ENCODE measurements around the gene DGKQ. TPM values are rescaled to one million over a fixed set of nuclear protein-coding genes. Genes with fewer than 3 reads are reported as not detected.

Gene DGKQ
- total and polyA plus RNA-seq, 2 of the 8 experiments (the other 6 are each of a cell fraction or from before 2014, with no cell fraction given) = 7.3 to 9.7 TPM

DNA sequence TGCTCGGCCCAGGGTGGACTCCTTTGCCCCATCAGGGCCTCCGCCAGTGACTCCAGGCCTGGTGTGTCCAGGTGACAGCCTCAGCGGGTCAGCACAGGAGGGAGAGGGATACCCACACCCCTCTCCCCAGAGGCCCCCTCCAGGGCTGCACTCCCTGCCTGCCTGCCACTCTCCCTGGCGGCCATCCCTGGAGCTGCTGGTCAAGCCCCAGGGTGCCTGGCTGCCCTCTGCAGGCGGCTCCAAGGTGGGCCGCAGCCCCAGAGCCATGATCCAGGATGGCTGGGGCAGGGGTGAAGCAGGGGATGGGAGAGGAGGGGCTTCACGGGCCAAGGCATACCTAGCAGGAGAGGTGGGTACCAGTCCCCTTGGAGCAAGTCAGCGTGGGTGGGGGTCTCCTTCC, 41.8 kb upstream of the DGKQ start:
- peaks cover 5 to 20% of the 10 kb centered on the region in 2 experiments for H4K20me1 ChIP-seq (replicated peaks in 1 of 2; ENCODE audit: control insufficient read depth in 1 of 2, insufficient read depth in 2 of 2, low read length in 2 of 2)
- peaks cover 9 to 16% (median 12%) of the 10 kb centered on the region in 4 experiments for H3K27me3 ChIP-seq (replicated peaks in 1 of 4; ENCODE audit: control insufficient read depth in 3 of 4, extremely low read depth in 1 of 4, insufficient read depth in 3 of 4, low read length in 3 of 4)
- H3K14ac ChIP-seq (ENCODE audit: insufficient read length) = no peak overlapping the region
- no peak overlapping the region for H3K27ac ChIP-seq (ENCODE audit: low read depth, low read length)
- ChIA-PET CTCF (ENCODE audit: partially characterized antibody) (interaction anchor here (1.4 kb wide), 1 partner anchor 12 kb away, joined by 3 read pairs; no protein-coding TSS in a partner anchor), POLR2A (ENCODE audit: partially characterized antibody) (interaction anchor here (1.3 kb wide), 1 partner anchor 13 kb away, joined by 3 read pairs; no protein-coding TSS in a partner anchor)
- TF ChIP-seq CTCF (IDR thresholded peaks at IDR 0.05; ENCODE audit: control extremely low read depth in 1 of 3, insufficient read depth in 1 of 3, low read depth in 1 of 3, low read length in 3 of 3) (peak in 2 of 3 experiments; percentile 9 to 48; a peak in 3 of 4 replicates), BRCA1 (IDR thresholded peaks at IDR 0.05; ENCODE audit: low read depth, low read length) (no peak)
- no peak overlapping the region for H2BK20ac ChIP-seq (ENCODE audit: low read length)
- no peaks in the 10 kb centered on the region for H3K9me3 ChIP-seq (ENCODE audit: insufficient read depth in 2 of 2, low read depth in 1 of 2, low read length in 1 of 2)
- 89% methylated on average over 7 of the region's 8 CpGs; no CpG with 5 or more reads in 1 of the 2 experiments for WGBS, 2 experiments (ENCODE audit: extremely low coverage in 1 of 2, insufficient coverage in 1 of 2, insufficient read length in 1 of 2, insufficient replicate concordance in 2 of 2, low coverage in 1 of 2, low lambda C conversion rate in 2 of 2, missing lambda C conversion rate in 1 of 2)
- H3K4me2 ChIP-seq (ENCODE audit: insufficient read depth in 1 of 2, low read depth in 2 of 2, low read length in 2 of 2) = no peak overlapping the region
- no peak overlapping the region for H3K9ac ChIP-seq (replicated peaks in 1 of 4; ENCODE audit: extremely low read depth in 1 of 4, low read depth in 3 of 4, low read length in 3 of 4)
- no peak overlapping the region for H2AFZ ChIP-seq (ENCODE audit: low read length)
- H2BK120ac ChIP-seq (replicated peaks; ENCODE audit: low read depth, low read length) = no peak overlapping the region
- H3K4me3 ChIP-seq (ENCODE audit: extremely low read depth in 1 of 4, insufficient read depth in 2 of 4, low read depth in 3 of 4, low read length in 4 of 4) = no peak overlapping the region
- H2BK5ac ChIP-seq (ENCODE audit: low read depth, low read length) = peak overlapping the region; percentile 24; the same call in 1 of the 2 replicates
- no peak overlapping the region for H2BK12ac ChIP-seq (ENCODE audit: low read depth, low read length)
- no peak overlapping the region for H2BK15ac ChIP-seq (ENCODE audit: low read length)
- no peak for DNase-seq (ENCODE audit: low read depth in 1 of 2, low spot score in 2 of 2)
- peaks cover 0 to 9% (median 5%) of the 10 kb centered on the region in 4 experiments; a peak in 5 of 7 replicates for H3K4me1 ChIP-seq (replicated peaks in 1 of 4; ENCODE audit: control insufficient read depth in 3 of 4, insufficient read depth in 4 of 4, low read length in 3 of 4)
- H4K91ac ChIP-seq (replicated peaks; ENCODE audit: insufficient read length, low read length) = no peak overlapping the region
- no peaks in the 10 kb centered on the region for H3K36me3 ChIP-seq (ENCODE audit: control insufficient read depth in 2 of 4, insufficient read depth in 4 of 4, low read length in 3 of 4)
- H3K23me2 ChIP-seq (ENCODE audit: low read depth, low read length) = peaks cover 11% of the 10 kb centered on the region; the same call in 1 of the 2 replicates
- H4K8ac ChIP-seq (ENCODE audit: extremely low read depth, insufficient read depth, low read length) = no peak overlapping the region; the same call in 1 of the 2 replicates
- no peak overlapping the region for H3K23ac ChIP-seq (ENCODE audit: insufficient read length)
- H2AK5ac ChIP-seq (ENCODE audit: low read depth, low read length) = no peak overlapping the region
- H3K18ac ChIP-seq (ENCODE audit: extremely low read depth, low read length) = no peak overlapping the region
- FAIRE-seq = no peak
- H4K5ac ChIP-seq (ENCODE audit: insufficient read length, low read depth, low read length) = no peak overlapping the region
- H3K4ac ChIP-seq (replicated peaks; ENCODE audit: insufficient read length, low read depth, low read length) = no peak overlapping the region
- H3K79me1 ChIP-seq (ENCODE audit: low read depth, low read length) = peaks cover 6% of the 10 kb centered on the region
- no peak overlapping the region for H3K56ac ChIP-seq (replicated peaks; ENCODE audit: insufficient read length, low read depth, low read length)
- no peaks in the 10 kb centered on the region for H3K79me2 ChIP-seq (ENCODE audit: control insufficient read depth in 1 of 2, insufficient read depth in 2 of 2, low read length in 2 of 2)

All from H1 (cell line).